CD4-positive, alpha-beta T cell treated with Interleukin-1 beta for 1 hour (primary cell): ENCODE data around the gene COX20.
"Not testable (repeated sequence)": the region's sequence is repeated elsewhere in the genome, so short reads cannot be mapped to it uniquely, and the experiment has no call there.

ENCODE experiments used
- DNase-seq, 2 donors: peaks; one replicate each; pipeline ENCODE4 v3.0.0-alpha.2; 2020 to 2022

Gene COX20

GRCh38 chr1:244835276-244836134 is at the start of gene COX20:
TSS of gene COX20 (plus strand) at chr1:244835658. CDS start at chr1:244835715, 57 bp downstream.
- DNase-seq = peak; percentile 86 to 90

- DNase-seq = no peak
Observed at GRCh38 chr1:244788493-244789275, 46.8 kb upstream of the COX20 start.

- no peak for DNase-seq
Observed at GRCh38 chr1:244789276-244789580, 46.2 kb upstream of the COX20 start.

GRCh38 chr1:244789731-244790130 is 45.7 kb upstream of the COX20 start:
- no peak for DNase-seq

- no peak for DNase-seq
Observed at GRCh38 chr1:244791061-244791460, 44.4 kb upstream of the COX20 start.

GRCh38 chr1:244792188-244792850 is 43.1 kb upstream of the COX20 start:
- DNase-seq = no peak

- no peak for DNase-seq
Observed at GRCh38 chr1:244794071-244794470, 41.4 kb upstream of the COX20 start.

- not testable (repeated sequence) for DNase-seq
Observed at GRCh38 chr1:244794516-244794915, 40.9 kb upstream of the COX20 start.

- peak; percentile 39 to 59 for DNase-seq
Observed at GRCh38 chr1:244796719-244797406, 38.6 kb upstream of the COX20 start.

- no peak for DNase-seq
Observed at GRCh38 chr1:244800821-244801220, 34.6 kb upstream of the COX20 start.

- peak; percentile 58 to 61 for DNase-seq
Observed at GRCh38 chr1:244801246-244801645, 34.2 kb upstream of the COX20 start.

- no peak for DNase-seq
Observed at GRCh38 chr1:244802041-244802440, 33.4 kb upstream of the COX20 start.

GRCh38 chr1:244802556-244803239 is 32.8 kb upstream of the COX20 start:
- no peak for DNase-seq

GRCh38 chr1:244804841-244805240 is 30.6 kb upstream of the COX20 start:
- DNase-seq = no peak

- DNase-seq = no peak
Observed at GRCh38 chr1:244807138-244807537, 28.3 kb upstream of the COX20 start.

- DNase-seq = no peak
Observed at GRCh38 chr1:244810221-244810620, 25.2 kb upstream of the COX20 start.

GRCh38 chr1:244813327-244813726 is 22.1 kb upstream of the COX20 start:
- no peak for DNase-seq

- peak in 1 of 2 donors; percentile 47 for DNase-seq
Observed at GRCh38 chr1:244815600-244816099, 19.8 kb upstream of the COX20 start.

- no peak for DNase-seq
Observed at GRCh38 chr1:244817415-244817894, 18.0 kb upstream of the COX20 start.

- no peak for DNase-seq
Observed at GRCh38 chr1:244820131-244820530, 15.3 kb upstream of the COX20 start.

- DNase-seq = no peak
Observed at GRCh38 chr1:244821134-244821533, 14.3 kb upstream of the COX20 start.

- no peak for DNase-seq
Observed at GRCh38 chr1:244822878-244823277, 12.6 kb upstream of the COX20 start.
